NK-92 (cell line): ENCODE data around the gene CYP3A4.
"Not testable (repeated sequence)": the region's sequence is repeated elsewhere in the genome, so short reads cannot be mapped to it uniquely, and the experiment has no call there.

Experiments used
- DNase-seq: peaks from one replicate; lab custom pipeline; 2025; ENCODE audit not compliant: unreplicated experiment; lab: John Stamatoyannopoulos, UW

Gene CYP3A4

DNA sequence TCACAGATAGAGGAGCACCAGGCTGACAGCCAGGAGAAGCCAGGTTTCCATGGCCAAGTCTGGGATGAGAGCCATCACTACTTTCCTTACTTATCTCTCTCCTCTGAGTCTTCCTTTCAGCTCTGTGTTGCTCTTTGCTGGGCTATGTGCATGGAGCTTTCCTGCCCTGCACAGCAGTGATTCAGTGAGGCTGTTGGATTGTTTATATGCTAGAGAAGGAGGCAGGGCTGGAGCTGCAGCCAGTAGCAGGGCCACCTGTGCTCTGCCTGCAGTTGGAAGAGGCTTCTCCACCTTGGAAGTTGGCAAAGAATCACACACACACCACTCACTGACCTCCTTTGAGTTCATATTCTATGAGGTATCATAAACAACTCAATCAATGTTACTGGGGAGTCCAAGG is at the start of gene CYP3A4:
Gene CYP3A4, minus strand, starts transcription at position 178 of the 400 bp plus-strand sequence. Its CDS starts 103 bp downstream, at position 75.
- no peak for DNase-seq

DNA sequence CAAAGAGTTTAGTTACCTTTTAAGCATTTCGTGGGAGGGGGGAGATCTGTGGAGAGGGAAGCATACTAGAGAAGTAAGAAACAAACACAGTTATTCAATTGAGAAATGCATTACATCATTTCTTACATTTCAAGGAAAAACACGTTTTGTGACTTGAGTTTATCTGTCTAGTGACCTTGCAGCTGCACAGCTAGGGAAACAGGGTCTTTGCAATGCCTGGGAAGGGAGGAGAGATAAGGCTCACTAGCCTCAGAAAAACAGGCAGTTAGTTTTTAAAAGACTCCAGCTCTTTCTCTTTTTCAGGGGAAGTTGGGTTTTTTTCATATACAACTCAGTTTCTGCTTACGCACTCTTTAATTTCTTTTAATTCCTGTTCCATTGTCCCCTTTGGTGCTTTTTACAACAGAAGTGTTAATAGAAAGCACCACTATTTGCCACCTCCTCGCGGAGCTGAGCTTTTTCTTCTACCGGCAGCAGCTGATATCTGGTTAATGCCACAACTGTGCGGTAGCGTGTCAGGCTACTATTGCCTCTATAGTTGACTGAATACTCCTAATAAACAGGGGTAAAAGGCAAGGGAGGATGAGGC is 49.4 kb upstream of the CYP3A4 start:
- DNase-seq: no peak

DNA sequence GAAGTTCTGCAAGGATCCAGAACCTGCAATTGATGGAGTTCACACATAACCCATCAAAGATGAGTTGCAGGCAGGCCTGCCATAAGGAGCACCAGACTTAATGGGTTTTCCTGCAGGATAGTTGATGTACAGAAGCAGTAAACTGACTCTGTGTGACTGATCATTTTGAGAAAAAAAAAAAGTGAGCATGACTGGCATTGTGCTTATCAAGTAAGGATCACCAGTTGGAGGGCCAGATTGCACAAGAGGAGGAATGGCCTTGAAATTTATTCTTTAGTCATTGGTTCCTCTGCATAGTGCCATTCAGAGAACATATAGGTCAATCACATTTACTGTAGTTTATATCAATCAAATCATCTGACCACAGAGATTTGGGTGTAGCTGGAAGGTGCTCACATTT is 47.6 kb upstream of the CYP3A4 start:
- no peak for DNase-seq

DNA sequence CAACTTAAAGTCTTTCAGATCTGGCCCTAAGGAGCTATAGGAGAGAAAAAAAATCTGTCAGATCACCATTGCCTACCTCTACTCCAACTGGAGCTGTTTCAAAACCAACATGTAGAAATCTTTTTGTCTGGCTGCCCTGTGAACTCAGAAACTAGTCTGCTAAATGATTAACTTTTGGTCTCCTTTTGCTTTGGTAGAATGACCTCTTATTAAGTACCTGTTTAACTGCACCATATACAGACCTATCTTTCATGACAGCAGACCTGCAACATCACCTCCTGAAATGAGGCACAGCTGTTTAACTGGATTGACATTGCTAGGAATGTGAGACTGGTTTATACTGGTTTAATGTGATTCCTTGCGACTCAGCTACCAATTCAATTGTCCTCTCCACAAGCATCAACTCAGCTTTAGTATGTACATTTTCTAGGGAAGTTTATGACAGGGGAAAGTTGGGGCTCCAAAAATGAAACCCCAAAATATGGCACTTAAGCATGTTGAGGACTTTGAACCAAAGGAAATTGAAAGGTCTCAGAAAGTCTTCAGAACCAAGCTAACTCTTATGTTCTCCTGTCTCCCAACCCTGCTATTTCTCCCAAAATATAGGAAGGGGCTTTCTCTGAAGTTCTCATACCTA is 45.7 kb upstream of the CYP3A4 start:
- no peak for DNase-seq

GRCh38 chr7:99828811-99829210 is 44.8 kb upstream of the CYP3A4 start:
- DNase-seq: no peak

DNA sequence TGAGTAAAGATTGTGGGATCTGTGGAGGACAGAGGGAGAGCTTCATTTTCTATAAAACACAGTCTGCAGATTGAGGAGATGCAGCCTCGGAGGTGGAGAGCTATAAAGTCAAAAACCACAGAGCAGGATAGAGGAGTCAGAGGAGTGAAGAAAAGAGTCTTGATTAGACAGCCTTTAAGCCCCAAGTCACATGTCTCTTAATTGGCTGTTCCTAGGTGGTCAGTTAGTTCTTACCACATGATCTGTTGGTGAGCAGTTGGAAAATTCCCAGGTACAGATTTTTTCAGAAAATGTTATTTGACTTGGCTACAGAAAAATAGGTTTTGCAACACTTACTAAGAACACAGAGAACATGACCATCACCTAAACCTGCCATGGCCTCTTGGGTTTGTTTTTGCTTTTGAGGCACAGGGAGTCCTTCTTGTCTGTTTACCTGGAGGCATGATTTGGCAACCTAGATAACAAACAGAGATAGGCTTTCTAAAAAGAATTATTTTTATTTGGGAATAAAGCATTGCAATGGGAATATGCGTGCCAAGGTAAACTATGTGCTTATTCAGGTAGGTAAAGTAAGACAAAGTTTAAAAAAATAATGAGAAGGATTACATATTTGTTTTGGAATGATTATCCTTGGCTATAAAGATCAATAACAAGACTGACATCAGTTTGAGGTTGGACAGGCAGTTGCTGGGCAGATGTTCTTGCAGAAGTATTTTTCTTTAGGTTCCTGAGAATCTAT is 43.2 kb upstream of the CYP3A4 start:
- DNase-seq: no peak

- DNase-seq: no peak
Measured at GRCh38 chr7:99825873-99826272, 41.9 kb upstream of the CYP3A4 start.

DNA sequence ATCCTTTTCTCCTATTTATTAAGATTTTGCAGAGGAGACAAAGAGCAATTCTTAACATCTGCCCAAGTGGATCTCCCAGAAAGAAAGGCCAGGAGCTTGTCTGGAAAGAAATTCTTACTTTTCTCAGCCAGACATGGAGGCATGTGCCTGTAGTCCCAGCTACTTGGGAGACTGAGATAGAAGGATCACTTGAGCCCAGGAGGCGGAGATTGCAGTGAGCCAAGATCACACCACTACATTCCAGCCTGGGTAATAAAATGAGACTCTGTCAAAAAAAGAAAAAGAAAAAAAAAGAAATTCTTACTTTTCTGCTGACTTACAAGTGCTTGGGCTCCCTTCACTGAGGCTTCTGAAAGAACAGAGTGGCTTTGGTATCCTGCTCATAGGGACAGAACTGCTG is 41.5 kb upstream of the CYP3A4 start:
- DNase-seq: no peak

DNA sequence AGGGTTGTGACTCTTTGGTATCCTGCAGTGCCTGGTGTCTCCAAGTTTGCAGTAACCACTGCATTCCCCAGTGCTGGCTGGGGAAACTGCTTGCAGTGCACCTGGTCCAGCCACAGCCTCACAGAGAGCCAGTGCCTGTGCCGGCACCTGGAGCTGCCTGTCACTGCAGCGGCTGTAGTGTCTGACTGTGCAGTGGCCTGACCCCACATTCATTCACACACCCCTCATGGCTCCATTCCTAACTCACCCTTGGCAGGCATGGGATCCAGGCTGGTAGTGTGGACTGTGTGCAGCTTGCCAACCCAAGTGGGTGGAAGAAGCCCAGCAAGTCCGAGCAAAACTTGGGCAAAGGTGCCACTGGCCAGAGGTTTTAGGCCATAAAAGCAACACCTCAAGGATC is 40.1 kb upstream of the CYP3A4 start:
- no peak for DNase-seq

DNA sequence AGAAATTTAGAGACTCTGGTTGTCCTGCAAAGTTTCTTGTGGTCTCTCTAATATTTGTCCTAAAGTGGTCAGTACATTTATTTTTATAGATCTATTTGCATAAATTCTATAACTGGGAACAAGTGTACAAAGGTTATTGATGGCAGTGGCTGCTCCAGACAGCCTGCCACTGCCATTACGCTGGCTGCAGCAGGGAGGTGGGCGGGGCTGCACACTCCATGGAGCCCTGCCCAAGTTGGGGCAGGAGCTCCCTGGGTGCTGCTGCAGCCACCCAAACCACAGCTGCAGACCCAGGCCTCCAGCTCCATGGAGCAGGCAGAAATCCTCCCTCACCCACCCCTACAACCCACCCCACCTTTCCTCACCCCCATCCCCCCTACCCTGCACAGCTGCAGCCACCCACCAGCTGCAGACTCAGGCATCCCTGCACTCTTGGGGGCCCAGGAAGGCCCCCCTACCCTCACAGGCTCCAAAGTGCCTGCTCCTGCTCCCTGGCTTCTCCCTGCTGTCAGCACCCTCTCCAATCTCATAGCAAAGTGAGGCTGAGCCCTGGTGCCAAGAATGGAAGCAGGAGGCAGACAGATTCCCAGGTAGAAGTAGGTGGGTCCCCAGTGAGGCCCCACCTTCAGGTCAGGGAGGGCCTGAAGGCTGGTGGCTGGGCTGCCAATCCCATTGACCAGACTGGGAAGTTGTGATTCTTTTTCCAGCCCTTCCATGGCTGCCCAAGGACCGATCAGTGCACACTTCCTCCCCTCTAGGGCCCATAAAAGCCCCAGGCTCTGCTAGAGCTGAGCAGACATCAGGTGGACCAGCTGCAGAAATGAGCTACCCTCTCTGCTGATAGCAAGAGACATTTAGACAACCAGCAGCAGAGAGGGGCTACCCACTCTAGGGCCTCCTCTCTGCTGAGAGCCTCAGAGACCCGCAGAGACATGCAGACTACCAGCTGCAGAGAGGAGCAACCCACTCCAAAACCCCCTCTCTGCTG is 39.0 kb upstream of the CYP3A4 start:
- DNase-seq: no peak

GRCh38 chr7:99820408-99821027 is 36.5 kb upstream of the CYP3A4 start:
- no peak for DNase-seq

- DNase-seq: no peak
Measured at GRCh38 chr7:99808766-99809165, 24.8 kb upstream of the CYP3A4 start.

GRCh38 chr7:99806839-99807478 is 23.0 kb upstream of the CYP3A4 start:
- DNase-seq: no peak

DNA sequence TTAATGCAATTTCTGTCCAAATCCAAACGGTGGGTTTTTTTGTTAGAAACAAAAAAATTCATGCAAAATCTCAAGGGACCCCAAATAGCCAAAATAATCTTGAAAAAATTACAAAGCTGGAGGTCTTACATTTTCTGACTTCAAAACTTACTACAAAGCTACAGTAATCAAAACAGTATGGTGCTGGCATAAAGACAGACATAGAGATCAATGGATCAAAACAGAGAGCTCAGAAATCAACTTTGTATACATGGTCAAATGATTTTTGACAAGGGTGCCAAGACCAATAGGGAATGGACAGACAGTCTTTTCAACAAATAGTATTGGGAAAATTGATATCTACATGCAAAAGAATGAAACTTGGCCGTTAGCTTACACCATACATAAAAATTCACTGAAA is 21.7 kb upstream of the CYP3A4 start:
- no peak for DNase-seq

- DNase-seq: not testable (repeated sequence)
Measured at GRCh38 chr7:99803118-99803517, 19.1 kb upstream of the CYP3A4 start.

DNA sequence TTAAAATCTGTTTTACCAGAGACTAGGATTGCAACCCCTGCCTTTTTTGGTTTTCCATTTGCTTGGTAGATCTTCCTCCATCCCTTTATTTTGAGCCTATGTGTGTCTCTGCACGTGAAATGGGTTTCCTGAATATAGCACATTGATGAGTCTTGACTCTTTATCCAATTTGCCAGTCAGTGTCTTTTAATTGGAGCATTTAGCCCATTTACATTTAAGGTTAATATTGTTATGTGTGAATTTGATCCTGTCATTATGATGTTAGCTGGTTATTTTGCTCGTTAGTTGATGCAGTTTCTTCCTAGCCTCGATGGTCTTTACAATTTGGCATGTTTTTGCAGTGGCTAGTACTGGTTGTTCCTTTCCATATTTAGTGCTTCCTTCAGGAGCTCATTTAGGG is 17.4 kb upstream of the CYP3A4 start:
- DNase-seq: not testable (repeated sequence)

- DNase-seq: no peak
Measured at GRCh38 chr7:99798972-99799371, 15.0 kb upstream of the CYP3A4 start.

DNA sequence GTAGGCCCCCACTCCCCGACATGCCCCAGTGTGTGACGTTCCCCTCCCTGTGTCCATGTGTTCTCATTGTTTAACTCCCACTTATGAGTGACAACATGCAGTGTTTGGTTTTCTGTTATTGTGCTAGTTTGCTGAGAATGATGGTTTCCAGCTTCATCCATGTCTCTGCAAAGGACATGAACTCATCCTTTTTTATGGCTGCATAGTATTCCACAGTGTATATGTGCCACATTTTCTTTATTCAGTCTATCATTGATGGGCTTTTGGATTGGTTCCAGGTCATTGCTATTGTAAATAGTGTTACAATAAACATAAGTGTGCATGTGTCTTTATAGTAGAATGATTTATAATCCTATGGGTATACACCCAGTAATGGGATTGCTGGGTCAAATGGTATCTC is 11.9 kb upstream of the CYP3A4 start:
- DNase-seq: not testable (repeated sequence)

DNA sequence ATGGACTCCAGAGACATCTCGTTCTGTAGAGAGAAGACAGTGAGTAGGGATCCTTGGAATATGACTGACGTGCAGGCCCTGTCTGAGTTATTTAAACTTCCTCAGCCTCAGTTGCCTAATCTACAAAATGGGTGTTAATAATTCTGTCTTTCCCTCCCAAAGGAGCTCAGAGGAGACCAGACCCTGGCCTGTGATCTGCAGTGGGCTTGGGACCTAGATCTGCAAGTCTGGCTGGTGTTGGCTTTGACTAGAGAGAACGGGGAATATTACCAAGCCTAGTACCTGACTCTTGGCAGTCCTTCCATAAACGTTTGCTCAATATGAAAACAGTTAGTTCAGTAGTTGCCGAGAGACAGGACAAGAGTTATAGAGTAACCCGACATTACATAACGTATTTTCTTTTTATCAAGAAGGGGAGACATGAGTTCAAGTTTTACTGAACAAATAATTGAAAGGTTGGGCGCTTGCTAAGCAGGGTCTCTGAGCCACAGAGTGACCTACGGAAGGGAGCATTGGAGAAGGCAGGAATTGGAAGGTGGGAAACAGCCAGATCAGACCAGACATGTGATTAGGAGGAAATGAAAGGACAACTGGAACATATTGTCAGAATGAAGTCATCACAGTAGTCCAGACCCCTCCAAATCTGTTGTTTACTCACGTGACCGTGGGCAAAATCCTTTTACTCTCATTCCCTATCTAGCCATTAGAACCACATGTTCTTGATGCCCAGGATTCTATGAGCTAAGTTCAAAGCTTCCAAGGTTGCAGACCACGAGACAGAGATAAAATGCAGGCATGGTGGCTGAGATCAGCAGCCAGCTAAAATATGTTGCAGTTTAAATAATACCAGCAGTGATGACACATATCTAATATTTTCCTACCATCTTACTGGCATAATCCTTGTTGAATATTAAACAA is 10.9 kb upstream of the CYP3A4 start:
- no peak for DNase-seq
